ENCODE results near the gene RHNO1.

Gene RHNO1

GRCh38 chr12:2877047-2877952, at the start of gene RHNO1, which contains the start of gene FOXM1:
RHNO1 (plus strand) TSS chr12:2877223; CDS start chr12:2885367, 8,144 bp downstream.
FOXM1 (minus strand) TSS chr12:2877174; CDS start chr12:2874478, 2,696 bp downstream.
- peak within 1 kb of the TSS; percentile 92 for H3K4me3 ChIP-seq (ENCODE audit: control insufficient read depth, low read depth, low read length)
- TF ChIP-seq CTCF (conservative IDR thresholded peaks at IDR 0.05; ENCODE audit: control insufficient read depth, insufficient read depth, low read depth, low read length) = no peak
- peak; percentile 85 for DNase-seq (ENCODE audit: low read depth)

- no peak for DNase-seq (ENCODE audit: low read depth)
- TF ChIP-seq CTCF (conservative IDR thresholded peaks at IDR 0.05; ENCODE audit: control insufficient read depth, insufficient read depth, low read depth, low read length) = no peak
- H3K4me3 ChIP-seq (ENCODE audit: control insufficient read depth, low read depth, low read length) = no peak overlapping the region
Observed at GRCh38 chr12:2829275-2829674, 47.7 kb upstream of the RHNO1 start.

DNA sequence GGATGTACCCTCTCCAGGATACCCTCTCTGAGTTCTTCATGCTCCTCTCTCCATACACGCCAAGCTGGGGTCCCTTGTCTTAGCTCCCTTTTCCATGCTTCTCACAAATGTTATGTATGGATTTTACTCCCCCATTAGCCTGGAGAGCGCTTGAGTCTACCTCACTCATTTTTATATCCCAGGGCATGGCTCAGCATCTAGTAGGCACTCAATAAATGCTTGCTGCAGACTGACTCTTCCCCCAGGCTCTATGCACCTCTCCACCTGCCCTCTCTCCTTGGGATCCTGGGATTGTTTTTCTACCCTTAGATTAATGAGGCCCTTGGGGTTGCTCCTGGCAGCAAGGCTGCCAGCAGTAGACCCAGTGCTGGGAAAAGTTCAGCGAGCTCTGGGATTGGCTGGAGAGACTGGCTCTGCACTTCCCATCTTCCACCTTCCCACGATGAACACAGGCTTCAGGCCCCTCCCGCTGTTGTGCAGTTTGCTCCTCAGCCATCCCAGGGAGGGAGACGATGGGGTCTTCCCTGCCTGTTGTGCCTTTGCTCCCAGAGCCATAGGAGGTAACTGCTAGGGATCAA, 44.4 kb upstream of the RHNO1 start:
- TF ChIP-seq CTCF (conservative IDR thresholded peaks at IDR 0.05; ENCODE audit: control insufficient read depth, insufficient read depth, low read depth, low read length) = no peak
- DNase-seq (ENCODE audit: low read depth) = no peak
- H3K4me3 ChIP-seq (ENCODE audit: control insufficient read depth, low read depth, low read length) = no peak overlapping the region

- no peak overlapping the region for H3K4me3 ChIP-seq (ENCODE audit: control insufficient read depth, low read depth, low read length)
- no peak for DNase-seq (ENCODE audit: low read depth)
- no peak for TF ChIP-seq CTCF (conservative IDR thresholded peaks at IDR 0.05; ENCODE audit: control insufficient read depth, insufficient read depth, low read depth, low read length)
Observed at GRCh38 chr12:2833327-2833726, 43.7 kb upstream of the RHNO1 start.

DNA sequence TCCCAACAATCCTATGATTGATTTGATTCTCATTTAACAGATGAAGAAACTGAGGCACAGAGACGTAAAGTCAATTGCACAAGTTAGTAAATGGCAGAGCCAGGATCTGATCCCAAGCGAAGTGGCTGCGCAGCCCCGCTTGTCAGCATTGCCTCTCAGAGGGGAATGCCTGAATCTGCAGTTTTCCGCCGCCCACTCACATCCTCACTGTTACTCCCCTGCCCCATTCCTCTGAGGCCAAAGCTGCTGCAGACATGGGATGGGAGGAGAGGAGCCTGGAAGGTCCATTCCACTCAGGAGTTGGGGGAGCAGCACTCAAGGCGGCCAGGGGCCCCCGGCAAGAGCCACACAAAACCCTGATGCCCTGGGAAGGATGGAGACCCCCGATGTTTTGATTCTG, 43.2 kb upstream of the RHNO1 start:
- no peak for DNase-seq (ENCODE audit: low read depth)
- no peak overlapping the region for H3K4me3 ChIP-seq (ENCODE audit: control insufficient read depth, low read depth, low read length)
- no peak for TF ChIP-seq CTCF (conservative IDR thresholded peaks at IDR 0.05; ENCODE audit: control insufficient read depth, insufficient read depth, low read depth, low read length)

- TF ChIP-seq CTCF (conservative IDR thresholded peaks at IDR 0.05; ENCODE audit: control insufficient read depth, insufficient read depth, low read depth, low read length) = peak; percentile 13
- peak; percentile 49 for DNase-seq (ENCODE audit: low read depth)
- no peak within 1 kb of the TSS for H3K4me3 ChIP-seq (ENCODE audit: control insufficient read depth, low read depth, low read length)
Observed at GRCh38 chr12:2834581-2835491, 42.2 kb upstream of the RHNO1 start, which contains the start of gene NRIP2. NRIP2 (minus strand) TSS chr12:2835035; CDS start chr12:2834983, 52 bp downstream.
